Fibroblast of peridontal ligament (primary cell): ENCODE measurements around the gene IFNL1.
"Not testable (repeated sequence)": the region's sequence is repeated elsewhere in the genome, so short reads cannot be mapped to it uniquely, and the experiment has no call there.

Experiments used
- DNase-seq: peaks from one replicate; pipeline ENCODE4 v3.0.0-alpha.2; 2010; ENCODE audit errors: extremely low read depth

The IFNL1 gene

DNA sequence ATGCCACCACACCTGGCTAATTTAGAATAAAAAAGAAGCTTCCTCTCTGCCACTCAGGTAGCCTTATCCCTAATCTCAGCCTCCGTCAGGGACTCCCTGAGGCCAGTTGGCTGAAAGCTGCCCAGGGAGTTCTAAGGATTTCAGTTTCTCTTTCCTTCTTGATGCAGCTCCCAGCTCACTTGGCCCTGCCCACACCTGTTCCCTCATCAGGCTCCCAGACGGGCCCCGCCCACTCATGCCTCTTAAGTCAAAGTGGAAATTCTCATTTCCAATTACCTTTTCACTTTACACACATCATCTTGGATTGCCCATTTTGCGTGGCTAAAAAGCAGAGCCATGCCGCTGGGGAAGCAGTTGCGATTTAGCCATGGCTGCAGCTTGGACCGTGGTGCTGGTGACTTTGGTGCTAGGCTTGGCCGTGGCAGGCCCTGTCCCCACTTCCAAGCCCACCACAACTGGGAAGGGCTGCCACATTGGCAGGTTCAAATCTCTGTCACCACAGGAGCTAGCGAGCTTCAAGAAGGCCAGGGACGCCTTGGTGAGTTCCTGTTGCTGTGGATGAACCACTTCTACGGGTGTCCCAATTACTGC, at the start of gene IFNL1:
Gene IFNL1, plus strand, starts transcription at position 353 of the 591 bp plus-strand sequence. Its CDS starts 15 bp downstream, at position 368.
- no peak for DNase-seq

DNA sequence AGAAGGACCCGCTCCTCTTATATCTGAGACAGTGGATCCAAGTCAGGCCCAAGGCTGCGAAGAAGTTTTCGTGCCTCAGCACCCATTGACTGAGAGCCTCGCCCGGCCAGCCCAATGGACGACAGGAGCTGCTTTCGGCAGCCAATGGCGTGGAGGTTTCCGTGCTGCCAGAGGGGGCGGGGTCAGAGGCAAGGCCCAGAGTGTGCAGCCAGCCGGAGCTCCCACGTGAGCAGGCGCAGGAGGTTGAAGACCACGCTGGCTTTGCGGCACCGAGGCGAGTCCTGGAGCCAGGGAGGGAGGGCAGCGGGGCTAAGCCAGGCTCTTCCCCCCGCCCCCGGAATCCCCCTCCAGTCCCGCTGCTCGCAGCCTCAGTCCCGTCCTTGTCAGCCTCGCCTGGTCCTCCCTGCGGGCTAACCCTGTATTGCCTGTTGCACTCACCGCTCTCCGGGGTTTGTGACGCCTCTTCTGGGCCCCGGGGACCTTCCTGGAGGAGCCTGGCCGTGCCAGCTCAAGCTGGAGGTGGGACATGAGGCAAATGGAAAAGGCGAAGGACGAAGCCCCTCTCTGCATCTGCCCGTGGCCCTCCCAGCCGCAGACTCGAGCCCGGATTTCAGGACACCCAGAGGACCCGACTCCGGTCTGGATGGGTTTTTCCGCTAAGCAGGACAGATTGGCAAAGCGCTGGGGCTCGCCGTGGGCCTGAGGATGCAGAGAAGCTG, 49.1 kb upstream of the IFNL1 start:
- DNase-seq: no peak

DNA sequence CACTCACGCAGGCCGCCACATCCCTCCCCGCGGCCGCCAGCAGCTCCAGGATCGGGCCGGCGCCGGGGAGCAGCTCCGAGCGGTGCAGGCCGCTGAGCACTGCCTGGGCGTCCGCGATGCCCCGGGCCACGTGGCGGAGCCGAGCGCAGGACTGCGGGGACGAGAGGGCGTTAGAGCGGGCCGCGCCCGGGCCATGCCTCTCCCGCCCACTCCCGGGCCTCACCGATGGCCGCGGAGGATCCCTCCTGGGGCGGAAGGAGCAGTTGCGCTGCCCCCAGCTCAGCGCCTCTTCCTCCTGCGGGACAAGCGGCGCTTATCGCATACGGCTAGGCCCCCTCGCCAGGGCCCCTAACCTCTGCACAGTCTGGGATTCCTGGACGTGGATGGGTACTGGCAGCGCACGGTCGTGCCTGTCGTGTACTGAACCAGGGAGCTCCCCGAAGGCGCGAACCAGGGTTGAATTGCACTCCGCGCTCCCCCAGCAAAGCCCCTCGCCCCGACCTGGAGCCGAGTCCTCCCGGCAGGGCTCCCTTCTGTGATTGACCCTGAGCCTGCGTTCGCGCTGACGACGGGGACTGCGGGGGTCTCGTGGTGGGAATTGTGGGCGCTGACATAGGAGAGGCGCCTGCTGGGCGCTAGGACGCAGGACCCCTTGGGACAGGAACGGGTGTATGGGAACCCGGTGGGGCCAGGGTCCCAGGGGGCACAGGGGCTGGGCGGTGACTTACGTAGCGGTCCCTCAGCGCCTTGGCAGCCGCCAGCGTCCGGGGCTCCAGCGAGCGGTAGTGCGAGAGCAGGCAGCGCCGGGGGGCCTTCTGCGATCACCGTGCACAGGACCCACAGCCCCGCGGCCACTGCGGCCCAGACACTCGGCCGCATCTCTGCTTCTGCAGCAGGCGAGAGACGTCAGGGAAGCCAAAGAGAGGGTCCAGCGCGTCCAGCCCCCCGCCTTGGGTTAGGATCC, 48.2 kb upstream of the IFNL1 start:
- no peak for DNase-seq

DNA sequence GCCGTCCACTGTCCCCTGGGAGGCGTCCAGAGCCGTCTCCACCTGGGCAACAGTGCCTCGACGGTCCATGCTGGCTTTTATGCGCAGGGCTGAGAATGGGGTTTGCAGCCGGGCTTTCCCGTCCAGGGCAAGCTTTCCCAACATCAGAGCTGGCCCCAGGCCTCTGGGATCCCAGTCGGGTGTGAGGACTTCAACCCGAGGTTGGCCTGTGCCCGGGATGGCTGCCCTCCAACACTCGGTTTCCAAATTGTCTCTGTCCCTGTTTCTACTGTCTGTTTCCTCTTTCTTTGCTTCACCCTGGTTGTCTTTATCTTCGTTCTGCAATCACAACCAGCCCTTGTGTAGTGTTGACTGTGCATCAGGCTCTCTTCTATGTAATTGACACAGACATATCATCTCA, 47.4 kb upstream of the IFNL1 start, which contains the start of gene IFNL4:
Gene IFNL4, minus strand, starts transcription at position 51 of the 400 bp plus-strand sequence.
- no peak for DNase-seq

DNA sequence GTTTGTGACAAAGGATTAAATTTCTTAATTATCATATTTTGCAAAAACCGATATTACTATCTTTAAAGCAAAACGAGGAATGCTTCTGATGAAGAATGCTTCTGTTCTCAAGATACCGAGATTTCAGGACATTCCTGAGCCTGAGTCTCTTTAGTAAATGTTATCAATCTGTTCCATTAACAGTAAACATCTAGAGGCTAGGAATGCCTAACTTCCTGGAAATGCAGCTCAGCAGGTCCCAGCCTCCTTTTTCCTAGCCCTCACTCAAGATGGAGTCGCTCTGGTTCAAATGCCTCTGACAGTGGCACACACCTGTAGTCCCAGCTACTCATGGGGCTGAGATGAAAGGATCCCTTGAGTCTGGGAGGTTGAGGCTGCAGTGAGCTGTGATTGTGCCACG, 45.1 kb upstream of the IFNL1 start:
- DNase-seq: no peak

DNA sequence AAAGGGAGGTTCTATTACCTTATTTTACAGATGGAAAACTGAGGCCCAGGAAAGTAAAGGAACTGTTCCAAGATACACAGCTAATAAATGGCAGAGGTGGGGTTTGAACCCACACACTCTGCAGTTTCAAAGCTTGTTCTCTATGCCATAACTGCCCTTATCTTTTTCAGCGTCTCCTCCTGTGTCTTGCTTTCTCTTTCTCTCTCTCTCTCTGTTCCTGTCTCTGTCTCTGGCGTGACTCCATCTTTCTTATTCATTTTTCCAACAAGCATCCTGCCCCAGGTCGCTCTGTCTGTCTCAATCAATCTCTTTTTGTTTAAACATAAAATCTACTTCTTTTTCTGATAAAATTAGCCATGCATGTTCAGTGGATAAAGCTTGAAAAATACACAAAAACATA, 44.4 kb upstream of the IFNL1 start:
- no peak for DNase-seq

DNA sequence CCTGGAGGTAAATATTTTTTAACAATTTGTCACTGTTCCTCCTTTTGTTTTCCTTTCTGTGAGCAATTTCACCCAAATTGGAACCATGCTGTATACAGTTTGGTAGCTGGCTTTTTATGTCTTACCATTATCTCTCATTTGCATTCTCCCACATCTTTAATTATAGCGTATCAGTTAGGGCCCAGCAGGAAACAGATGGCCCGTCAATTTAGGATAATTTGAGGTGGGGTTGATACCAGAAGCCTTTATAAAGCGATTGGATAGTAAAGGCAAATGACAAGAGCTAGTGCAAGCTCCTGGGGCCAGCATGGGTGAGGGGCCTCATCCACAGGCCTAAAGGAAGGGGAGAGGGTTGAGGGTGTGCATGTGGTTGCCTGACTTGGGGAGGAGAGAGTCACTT, 43.7 kb upstream of the IFNL1 start:
- DNase-seq: no peak

DNA sequence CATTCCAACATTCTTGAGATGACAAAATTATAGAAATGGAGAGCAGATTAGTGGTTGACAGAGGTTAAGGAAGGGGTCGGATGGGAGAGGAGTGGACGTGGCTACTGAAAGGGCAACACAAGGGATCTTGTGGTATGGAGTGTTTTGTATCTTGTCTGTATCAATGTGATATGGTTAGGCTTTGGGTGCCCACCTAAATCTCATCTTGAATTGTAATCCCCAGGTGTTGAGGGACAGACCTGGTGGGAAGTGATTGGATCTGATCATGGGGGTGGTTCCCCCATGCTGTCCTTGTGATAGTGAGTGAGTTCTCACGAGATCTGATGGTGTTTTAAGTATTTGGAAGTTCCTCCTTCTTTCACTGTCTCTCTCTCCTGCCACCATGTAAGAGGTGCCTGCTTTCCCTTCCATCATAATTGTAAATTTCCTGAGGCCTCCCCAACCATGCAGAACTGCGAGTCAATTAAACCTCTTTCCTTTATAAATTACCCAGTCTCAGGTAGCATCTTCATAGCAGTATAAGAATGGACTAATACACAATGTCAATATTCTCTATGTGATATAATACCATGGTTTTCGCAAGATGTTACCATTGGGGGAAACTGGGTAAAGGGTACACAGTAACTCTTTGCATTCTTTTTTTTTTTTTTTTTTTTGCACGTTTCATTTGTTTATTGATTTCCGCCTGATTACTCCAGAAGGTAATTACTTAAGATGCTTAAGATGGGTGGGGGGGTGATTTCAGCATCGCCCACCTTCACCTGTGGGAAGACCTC, 42.6 kb upstream of the IFNL1 start:
- DNase-seq: no peak

DNA sequence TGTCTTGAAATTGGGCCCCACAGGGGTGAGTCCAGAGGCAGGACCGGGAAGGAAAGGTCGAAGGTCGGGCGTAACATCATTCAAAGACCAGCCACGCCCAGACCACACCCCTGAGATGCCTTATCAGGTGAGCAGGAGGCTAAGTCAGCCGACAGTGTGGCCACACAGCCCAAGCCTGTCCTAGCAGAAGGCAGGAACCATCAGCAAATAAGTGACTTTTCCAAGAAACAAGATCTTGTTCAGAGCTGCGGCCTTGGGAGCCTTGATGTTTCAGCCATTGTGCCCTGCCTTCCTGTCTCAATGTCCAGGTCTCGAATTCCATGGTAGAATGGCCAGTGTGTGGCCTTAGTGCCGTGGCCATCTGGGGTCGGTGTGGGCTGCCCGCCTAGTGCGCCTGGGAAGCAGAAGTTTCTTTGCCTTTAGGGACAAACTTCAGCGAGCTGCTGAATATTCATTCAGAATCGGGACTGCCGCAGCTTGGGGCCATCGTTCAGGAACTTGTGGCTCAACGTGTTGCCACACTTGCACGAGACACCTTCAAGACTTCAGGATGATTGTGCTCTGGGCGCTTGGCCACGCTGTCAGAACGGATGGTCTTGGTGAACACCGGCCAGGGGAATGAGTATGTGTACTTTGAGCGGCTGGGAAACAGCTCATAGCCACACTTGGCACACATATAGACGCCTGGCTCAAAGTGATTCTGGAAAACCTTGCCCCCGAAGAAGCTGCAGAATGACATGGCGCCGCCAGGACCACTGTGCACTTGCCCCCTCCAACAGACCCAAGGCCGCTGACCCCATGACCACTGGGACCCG, 41.5 kb upstream of the IFNL1 start:
- DNase-seq: no peak

DNA sequence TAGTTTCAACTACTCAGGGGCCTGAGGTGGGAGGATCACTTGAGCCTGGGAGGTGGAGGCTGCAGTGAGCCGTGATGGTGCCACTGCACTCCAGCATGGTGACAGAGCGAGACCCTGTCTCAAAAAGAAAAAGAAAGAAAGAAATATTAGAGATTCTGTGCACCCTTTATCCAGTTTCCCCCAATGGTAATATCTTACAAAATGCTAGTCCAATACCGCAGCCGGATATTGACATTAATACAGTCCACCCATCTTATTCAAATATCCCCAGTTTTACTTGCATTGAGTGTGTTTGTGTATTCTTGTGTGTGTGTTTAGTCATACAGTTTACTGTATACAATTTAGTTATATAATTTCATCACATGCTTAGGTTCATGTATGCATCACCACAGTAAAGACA, 39.0 kb upstream of the IFNL1 start:
- DNase-seq: no peak

DNA sequence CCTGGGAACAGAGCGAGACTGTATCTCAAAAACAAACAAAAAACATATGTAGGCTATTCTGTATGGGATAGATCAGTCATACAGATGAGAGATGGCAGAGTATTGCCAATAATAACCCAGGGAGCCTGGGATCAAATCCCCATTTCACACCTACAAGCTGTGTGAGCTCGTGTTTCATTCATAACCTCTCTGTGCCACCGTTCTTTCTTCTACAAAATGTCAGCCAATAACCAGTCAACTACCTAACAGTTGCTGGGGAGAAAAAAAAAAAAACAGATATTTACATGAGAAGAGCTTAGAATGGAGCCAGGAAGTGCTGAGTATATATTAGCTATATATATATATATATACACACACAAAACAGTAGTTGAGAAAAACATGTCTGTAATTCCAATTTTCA, 34.5 kb upstream of the IFNL1 start:
- DNase-seq: no peak

DNA sequence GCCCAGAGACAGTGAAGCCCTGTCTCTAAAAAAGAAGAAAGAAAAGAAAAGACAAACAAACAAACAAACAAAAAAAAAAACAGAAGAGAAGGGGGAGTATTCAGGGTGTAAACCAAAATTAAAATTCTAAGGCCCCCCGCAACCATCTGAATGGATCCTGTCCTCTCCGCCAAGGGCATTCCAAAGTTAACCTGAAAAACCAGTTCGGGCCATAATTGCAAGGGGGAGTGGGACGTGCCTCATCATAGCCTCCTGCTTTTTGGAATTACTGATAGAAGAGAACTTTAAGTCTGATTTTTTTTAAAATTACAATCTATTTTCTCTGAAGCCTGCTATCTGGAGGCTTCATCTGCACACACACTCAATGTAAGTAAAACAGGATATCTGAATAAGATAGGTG, 33.7 kb upstream of the IFNL1 start:
- DNase-seq: no peak

DNA sequence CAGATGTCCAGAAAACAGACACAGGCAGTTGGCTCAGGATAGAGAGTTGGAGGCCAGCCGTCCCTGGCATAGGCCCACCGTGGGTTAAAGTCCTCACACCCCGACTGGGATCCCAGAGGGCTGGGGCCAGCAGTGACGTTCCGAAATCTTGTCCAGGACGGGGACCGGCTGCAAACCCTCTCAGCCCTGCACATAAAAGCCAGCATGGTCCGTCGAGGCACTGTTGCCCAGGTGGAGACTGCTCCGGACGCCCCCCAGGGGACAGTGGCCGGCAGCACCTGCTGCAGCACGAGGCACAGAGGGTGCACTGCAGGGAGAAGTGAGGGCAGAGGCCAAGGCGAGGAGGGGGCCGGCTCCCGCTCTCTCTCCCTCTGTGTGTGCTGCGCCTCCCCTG, 32.3 kb upstream of the IFNL1 start:
- no peak for DNase-seq

DNA sequence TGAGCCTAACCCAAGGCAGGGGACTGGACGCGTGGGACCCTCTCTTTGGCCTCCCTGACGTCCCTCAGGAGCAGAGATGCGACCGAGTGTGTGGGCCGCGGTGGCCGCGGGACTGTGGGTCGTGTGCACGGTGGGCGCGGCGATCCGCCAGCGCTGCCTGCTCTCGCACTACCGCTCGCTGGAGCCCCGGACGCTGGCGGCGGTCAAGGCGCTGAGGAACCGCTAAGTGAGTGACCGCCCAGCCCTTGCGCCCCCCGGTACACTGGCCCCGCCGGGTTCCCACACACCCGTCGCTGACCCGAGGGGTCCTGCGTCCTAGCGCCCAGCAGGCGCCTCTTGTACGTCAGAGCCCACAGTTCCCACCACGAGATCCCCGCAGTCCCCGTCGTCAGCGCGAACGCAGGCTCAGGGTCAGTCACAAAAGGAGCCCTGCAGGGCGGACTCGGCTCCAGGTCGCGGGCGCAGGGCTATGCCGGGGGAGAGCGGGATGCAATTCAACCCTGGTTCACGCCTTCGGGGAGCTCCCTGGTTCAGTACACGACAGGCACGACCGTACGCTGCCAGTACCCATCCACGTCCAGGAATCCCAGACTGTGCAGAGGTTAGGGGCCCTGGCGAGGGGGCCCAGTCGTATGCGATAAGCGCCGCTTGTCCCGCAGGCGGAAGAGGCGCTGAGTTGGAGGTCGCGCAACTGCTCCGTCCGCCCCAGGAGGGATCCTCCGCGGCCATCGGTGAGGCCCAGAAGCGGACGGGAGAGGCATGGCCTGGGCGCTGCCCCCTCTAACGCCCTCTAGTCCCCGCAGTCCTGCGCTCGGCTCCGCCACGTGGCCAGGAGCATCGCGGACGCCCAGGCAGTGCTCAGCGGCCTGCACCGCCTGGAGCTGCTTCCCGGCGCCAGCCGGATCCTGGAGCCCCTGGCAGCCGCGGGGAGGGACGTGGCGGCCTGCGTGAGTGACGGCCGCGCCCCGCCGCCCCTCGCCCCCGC, 31.6 kb upstream of the IFNL1 start:
- no peak for DNase-seq

DNA sequence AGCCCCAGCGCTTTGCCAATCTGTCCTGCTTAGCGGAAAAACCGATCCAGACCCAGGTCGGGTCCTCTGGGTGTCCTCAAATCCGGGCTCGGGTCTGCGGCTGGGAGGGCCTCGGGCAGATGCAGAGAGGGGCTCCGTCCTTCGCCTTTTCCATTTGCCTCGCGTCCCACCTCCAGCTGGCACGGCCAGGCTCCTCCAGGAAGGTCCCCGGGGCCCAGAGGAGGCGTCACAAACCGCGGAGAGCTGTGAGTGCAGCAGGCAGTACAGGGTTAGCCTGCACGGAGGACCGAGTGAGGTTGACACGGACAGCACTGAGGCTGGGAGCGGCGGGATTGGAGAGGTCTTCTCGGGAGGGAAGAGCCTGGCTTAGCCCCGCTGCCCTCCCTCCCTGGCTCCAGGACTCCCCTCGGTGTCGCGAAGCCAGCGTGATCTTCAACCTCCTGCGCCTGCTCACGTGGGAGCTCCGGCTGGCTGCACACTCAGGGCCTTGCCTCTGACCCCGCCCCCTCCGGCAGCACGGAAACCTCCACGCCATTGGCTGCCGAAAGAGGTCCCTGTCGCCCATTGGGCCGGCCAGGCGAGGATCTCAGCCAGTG, 30.8 kb upstream of the IFNL1 start:
- no peak for DNase-seq

DNA sequence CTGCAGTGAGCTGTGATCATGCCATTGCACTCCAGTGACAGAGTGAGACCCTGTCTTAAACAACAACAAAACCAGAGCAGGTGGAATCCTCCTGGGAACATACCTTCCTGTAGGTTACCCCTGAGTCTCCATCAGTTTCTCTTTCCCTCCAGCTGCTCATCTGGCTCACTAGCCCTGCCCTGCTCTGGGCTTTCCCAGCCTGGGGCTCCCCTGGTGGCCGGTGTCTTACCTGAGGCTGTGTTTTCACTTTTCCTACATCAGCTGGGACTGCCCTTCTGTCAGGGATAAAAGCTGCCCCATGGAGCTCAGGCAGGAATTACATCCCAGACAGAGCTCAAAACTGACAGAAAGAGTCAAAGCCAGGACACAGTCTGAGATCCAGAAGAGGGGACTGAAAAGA, 28.1 kb upstream of the IFNL1 start, which contains the start of gene IFNL2:
Gene IFNL2, plus strand, starts transcription at position 312 of the 400 bp plus-strand sequence. CDS start 173 bp downstream, outside the sequence.
- DNase-seq: not testable (repeated sequence)

DNA sequence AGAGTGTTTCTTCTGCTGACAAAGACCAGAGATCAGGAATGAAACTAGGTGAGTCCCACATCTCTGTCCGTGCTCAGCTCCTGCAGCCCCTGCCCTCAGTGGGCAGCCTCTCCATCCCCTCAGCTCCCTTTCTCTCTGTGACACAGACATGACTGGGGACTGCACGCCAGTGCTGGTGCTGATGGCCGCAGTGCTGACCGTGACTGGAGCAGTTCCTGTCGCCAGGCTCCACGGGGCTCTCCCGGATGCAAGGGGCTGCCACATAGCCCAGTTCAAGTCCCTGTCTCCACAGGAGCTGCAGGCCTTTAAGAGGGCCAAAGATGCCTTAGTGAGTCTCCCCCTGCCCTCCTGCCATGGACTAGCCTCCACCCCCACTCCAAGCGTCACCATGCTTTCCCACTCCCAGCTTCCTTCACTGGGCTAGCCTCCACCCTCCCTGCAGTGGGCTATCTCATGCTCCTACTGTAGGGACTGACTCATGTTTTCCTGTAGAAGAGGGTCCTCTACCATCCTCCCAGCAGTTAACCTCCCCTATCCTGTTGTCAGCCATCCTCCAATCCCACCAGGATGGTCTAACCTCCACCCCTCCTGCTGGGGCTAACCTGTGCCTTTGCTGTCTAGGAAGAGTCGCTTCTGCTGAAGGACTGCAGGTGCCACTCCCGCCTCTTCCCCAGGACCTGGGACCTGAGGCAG, 27.5 kb upstream of the IFNL1 start:
- not testable (repeated sequence) for DNase-seq

DNA sequence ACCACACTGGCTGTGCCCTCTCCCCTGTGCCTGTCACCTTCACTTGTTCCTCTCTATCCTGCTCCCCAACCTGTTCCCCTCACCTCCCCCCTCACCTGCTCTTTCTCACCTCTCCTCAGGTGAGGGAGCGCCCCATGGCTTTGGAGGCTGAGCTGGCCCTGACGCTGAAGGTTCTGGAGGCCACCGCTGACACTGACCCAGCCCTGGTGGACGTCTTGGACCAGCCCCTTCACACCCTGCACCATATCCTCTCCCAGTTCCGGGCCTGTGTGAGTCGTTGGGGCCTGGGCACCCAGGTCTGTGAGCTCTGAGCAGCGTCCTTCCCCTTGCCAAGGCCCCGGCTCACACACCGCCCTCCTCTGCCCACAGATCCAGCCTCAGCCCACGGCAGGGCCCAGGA, 26.8 kb upstream of the IFNL1 start:
- not testable (repeated sequence) for DNase-seq
